WERI-Rb-1 (cell line): Measurements from ENCODE around the gene RASA2.

Experiments used
- DNase-seq: peaks from one replicate; pipeline ENCODE4 v3.0.0-alpha.2; 2020
- H3K27ac ChIP-seq: fragments of 250-450 bp; sonication (Bioruptor Pico); 2 replicates; pipeline ENCODE4 v1.5.1; 2020; ENCODE audit warnings: mild to moderate bottlenecking, moderate library complexity
- H3K27me3 ChIP-seq: fragments of 250-450 bp; sonication (Bioruptor Pico); 2 replicates; pipeline ENCODE4 v1.5.1; 2021; ENCODE audit warnings: mild to moderate bottlenecking, low read depth, moderate library complexity; ENCODE audit not compliant: insufficient read depth, severe bottlenecking
- H3K36me3 ChIP-seq: fragments of 250-450 bp; sonication (Bioruptor Pico); 2 replicates; pipeline ENCODE4 v1.5.1; 2020; ENCODE audit warnings: mild to moderate bottlenecking, moderate library complexity
- H3K4me3 ChIP-seq: 2 replicates; pipeline ENCODE4 v1.5.1; 2011; ENCODE audit warnings: low read depth, mild to moderate bottlenecking, control low read depth, low read length
- H3K9me3 ChIP-seq: fragments of 250-450 bp; sonication (Bioruptor Pico); 2 replicates; pipeline ENCODE4 v1.5.1; 2021; ENCODE audit warnings: mild to moderate bottlenecking, moderate library complexity; ENCODE audit not compliant: severe bottlenecking
- CTCF ChIP-seq: IDR thresholded peaks from 2 replicates; pipeline ENCODE4 v1.5.1; 2011; ENCODE audit warnings: low read depth, mild to moderate bottlenecking, control low read depth, inconsistent platforms, low read length

Gene RASA2

GRCh38 chr3:141442914-141443313, 43.9 kb upstream of the RASA2 start:
- no peak overlapping the region for H3K4me3 ChIP-seq
- H3K36me3 ChIP-seq, result peaks cover 48% of the 10 kb centered on the region

GRCh38 chr3:141444586-141445285, 42.1 kb upstream of the RASA2 start:
- Histone ChIP-seq H3K4me3 (no peak overlapping the region), H3K27me3 (no peaks in the 10 kb centered on the region), H3K36me3 (peaks cover 43% of the 10 kb centered on the region), H3K9me3 (no peaks in the 10 kb centered on the region), H3K27ac (no peak overlapping the region)
- DNase-seq, result no peak
- TF ChIP-seq CTCF, result no peak

More at GRCh38 chr3:141442914-141443313, 43.9 kb upstream of the RASA2 start:
- DNase-seq, result no peak
- H3K9me3 ChIP-seq, result no peaks in the 10 kb centered on the region
- TF ChIP-seq CTCF, result no peak
- no peaks in the 10 kb centered on the region for H3K27me3 ChIP-seq
- no peak overlapping the region for H3K27ac ChIP-seq

- Histone ChIP-seq H3K27ac (no peak overlapping the region), H3K27me3 (no peaks in the 10 kb centered on the region), H3K36me3 (peaks cover 40% of the 10 kb centered on the region), H3K9me3 (no peaks in the 10 kb centered on the region), H3K4me3 (no peak overlapping the region)
- no peak for TF ChIP-seq CTCF
- DNase-seq, result no peak
Measured at GRCh38 chr3:141445990-141446389, 40.8 kb upstream of the RASA2 start.

- DNase-seq, result no peak
- H3K27ac ChIP-seq, result no peak overlapping the region
- no peak for TF ChIP-seq CTCF
- no peaks in the 10 kb centered on the region for H3K27me3 ChIP-seq
- H3K9me3 ChIP-seq, result no peaks in the 10 kb centered on the region
- H3K4me3 ChIP-seq, result no peak overlapping the region
- H3K36me3 ChIP-seq, result peaks cover 40% of the 10 kb centered on the region
Measured at GRCh38 chr3:141446737-141447136, 40.1 kb upstream of the RASA2 start.

- Histone ChIP-seq H3K9me3 (no peaks in the 10 kb centered on the region), H3K27me3 (no peaks in the 10 kb centered on the region), H3K27ac (no peak overlapping the region), H3K4me3 (no peak overlapping the region), H3K36me3 (peaks cover 37% of the 10 kb centered on the region)
- no peak for TF ChIP-seq CTCF
- DNase-seq, result no peak
Measured at GRCh38 chr3:141447383-141447782, 39.4 kb upstream of the RASA2 start.
